GM21825 (cell line): ENCODE results near the gene AFP.
"Not testable (repeated sequence)": the region's sequence is repeated elsewhere in the genome, so short reads cannot be mapped to it uniquely, and the experiment has no call there.

Experiments
- ATAC-seq: cut with Tn5 transposase; IDR thresholded peaks from one replicate; pipeline ENCODE4 v1.9.1; 2021; ENCODE audit warnings: mild to moderate bottlenecking, moderate library complexity; ENCODE audit not compliant: unreplicated experiment

Gene AFP

DNA sequence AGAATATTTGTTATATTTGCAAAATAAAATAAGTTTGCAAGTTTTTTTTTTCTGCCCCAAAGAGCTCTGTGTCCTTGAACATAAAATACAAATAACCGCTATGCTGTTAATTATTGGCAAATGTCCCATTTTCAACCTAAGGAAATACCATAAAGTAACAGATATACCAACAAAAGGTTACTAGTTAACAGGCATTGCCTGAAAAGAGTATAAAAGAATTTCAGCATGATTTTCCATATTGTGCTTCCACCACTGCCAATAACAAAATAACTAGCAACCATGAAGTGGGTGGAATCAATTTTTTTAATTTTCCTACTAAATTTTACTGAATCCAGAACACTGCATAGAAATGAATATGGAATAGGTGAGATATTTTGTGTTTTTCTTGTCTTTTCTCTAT lies at the start of gene AFP:
Gene AFP (plus strand): TSS at position 238 of the 400 bp plus-strand sequence. CDS start 42 bp downstream, at position 280.
- ATAC-seq: no peak

DNA sequence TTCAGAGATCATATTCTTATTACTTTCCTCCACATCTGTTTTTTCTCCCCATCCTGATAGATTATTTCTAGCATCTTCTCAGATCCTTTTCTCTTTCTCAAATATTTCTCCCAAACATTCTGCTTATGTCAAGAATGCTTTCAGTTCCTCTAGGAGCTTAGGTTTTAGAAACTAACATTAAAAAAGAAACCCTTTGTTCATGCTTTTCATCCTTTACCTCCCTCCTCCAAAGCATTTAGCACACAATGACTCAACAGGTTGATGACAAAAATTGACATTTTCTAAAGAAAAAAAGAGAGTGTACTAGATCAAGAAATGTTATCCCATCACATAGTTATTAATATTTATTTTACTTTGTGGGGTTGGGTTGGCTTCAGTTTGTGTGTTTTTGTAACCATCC lies 48.5 kb upstream of the AFP start:
- no peak for ATAC-seq

DNA sequence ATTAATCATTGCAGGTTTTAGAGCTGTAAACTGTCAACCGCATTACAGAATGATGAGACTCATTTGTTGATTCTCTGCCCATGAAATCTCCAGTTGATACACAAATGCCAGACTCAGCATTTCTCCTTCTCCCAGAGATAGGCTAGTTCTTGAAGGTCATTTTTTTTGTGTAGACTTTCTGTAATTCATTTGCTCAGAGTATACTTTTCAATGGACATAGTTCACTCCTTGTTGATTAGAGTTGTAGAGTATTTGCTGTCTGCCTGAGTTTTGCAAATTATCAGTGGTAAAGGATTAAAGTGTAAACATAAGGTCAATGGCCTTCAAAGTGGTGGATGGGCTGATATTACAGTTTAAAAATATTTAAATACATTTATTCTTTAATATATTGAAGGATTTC lies 47.1 kb upstream of the AFP start:
- ATAC-seq: no peak

DNA sequence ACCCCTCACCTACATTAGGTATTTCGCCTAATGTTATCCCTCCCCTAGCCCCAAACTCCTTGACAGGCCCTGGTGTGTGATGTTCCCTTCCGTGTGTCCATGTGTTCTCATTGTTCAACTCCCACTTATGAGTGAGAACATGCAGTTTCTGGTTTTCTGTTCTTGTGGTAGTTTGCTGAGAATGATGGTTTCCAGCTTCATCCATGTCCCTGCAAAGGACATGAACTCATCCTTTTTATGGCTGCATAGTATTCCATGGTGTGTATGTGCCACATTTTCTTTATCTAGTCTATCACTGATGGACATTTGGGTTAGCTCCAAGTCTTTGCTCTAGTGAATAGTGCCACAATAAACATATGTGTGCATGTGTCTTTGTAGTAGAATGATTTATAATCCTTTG lies 46.4 kb upstream of the AFP start:
- ATAC-seq: not testable (repeated sequence)

DNA sequence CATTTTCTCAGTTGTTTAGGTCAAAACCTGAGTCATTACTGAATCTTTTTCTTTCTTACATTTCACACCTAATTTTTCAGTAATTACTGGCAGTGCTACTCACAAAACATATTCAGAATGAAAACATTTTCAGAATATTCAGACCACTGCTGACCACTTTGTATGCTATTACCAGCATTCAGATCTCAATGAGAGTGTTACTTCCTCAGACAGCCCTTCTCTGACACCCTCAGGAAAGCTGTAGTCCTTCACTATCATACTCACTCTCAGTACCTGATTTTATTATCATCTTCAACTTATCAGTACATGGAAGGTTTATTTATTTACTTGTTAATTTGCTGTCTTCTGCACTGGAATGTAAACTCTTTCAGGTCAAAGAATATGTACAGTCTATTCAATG lies 44.2 kb upstream of the AFP start:
- ATAC-seq: no peak

DNA sequence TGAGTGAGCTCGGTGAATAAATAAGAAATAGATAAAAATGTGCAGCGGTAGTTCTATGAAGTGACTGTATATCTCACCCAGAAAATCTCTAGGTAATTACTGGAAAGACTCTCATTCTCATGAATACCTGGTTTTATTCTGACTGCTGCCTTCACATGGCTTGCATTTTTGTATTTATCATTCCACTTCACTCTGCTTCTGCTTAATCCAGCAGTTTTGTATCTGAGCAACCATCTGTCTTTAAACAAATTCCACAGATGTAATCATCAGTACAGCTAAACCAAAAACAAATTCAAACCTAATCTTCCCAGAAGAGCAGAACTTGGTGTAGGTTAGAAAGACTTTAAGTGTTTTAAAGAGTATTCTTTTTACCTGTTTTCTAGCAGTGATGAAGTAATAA lies 43.1 kb upstream of the AFP start:
- no peak for ATAC-seq

DNA sequence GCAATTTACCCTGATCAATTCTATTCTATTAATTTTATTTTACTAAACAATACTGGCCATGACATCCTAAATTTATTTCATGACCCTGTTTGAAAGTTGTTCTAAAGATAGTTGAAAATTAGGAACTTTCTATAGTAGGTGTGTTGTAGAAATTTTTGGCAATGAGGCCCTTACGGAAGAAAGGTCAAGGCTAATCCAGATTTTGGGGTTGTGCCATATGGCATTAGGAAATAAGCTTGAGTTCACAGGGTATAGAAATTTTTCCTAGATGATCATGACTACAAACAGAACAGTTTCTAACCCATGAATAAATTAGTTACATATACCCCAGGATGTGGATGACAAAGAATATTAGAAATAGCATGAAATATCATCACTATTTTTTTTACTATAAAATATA lies 39.7 kb upstream of the AFP start:
- ATAC-seq: no peak

DNA sequence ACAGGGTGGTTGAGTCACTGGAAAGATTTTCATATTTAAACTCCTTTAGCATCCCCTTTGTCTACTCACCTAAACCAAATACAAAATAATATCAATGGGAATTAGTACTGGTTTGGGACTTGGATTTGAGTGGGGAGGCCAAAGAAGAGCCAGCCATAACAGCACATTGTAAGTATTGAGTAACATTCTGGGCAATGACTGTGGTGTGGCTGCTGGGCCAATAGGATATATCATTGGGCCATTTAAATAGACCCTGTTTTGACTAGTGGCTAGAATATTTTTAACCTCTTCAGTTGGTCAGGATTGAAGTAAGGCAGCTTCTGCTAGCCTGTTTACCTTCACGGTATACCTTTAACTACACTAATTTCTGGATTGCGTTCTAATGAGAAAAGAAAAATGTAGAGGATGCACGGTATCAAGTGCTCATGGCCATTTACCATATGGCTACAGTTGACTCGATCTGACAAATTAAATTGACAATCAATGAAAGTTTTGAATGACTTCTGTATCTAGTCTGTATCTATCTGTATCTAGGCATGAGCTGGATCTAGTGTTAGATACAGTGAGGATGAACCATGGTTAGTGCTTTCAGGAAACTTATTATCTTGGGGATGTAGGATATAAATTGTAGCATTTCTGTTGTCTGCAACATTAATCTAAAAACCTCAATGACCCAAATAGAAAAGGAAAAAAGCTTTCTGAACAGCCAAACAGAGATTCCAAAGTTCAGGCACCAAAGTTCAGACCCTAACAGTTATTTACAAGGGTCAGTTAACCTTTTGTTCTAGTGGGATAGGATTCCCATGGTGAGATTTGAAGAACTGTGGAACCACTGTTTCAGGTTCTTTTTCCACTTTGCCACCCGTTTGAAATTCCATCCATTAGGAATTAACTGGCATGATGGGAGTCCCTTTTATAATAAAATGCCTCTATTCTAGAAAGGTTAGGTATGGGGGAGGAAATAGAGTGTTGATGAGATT lies 38.7 kb upstream of the AFP start:
- no peak for ATAC-seq

DNA sequence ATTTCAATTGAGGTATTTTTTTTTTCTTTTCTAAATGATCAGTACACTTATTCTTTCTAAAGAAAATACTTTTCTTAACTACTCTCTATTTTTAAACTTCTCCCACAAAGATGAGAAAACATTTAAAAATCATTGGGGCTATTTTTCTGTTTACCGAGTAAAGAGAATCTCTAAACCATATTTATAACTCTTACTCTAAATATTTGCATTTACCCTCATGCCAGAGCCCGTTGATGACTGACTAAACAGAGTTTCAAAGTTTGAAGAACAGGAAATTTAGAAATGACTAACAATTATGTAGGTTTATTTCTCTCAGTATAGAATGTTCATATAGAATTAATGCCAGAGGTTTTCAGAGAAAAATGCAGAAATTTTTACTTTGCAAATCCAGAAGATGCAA lies 34.6 kb upstream of the AFP start:
- no peak for ATAC-seq

DNA sequence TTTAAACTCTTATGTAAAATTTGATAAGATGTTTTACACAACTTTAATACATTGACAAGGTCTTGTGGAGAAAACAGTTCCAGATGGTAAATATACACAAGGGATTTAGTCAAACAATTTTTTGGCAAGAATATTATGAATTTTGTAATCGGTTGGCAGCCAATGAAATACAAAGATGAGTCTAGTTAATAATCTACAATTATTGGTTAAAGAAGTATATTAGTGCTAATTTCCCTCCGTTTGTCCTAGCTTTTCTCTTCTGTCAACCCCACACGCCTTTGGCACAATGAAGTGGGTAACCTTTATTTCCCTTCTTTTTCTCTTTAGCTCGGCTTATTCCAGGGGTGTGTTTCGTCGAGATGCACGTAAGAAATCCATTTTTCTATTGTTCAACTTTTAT lies 32.0 kb upstream of the AFP start, which contains the start of gene ALB:
Gene ALB (plus strand): TSS at position 246 of the 400 bp plus-strand sequence. CDS start 41 bp downstream, at position 287.
- no peak for ATAC-seq

DNA sequence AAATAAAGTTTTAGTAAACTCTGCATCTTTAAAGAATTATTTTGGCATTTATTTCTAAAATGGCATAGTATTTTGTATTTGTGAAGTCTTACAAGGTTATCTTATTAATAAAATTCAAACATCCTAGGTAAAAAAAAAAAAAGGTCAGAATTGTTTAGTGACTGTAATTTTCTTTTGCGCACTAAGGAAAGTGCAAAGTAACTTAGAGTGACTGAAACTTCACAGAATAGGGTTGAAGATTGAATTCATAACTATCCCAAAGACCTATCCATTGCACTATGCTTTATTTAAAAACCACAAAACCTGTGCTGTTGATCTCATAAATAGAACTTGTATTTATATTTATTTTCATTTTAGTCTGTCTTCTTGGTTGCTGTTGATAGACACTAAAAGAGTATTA lies 31.6 kb upstream of the AFP start:
- ATAC-seq: no peak

DNA sequence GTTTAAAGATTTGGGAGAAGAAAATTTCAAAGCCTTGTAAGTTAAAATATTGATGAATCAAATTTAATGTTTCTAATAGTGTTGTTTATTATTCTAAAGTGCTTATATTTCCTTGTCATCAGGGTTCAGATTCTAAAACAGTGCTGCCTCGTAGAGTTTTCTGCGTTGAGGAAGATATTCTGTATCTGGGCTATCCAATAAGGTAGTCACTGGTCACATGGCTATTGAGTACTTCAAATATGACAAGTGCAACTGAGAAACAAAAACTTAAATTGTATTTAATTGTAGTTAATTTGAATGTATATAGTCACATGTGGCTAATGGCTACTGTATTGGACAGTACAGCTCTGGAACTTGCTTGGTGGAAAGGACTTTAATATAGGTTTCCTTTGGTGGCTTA lies 30.9 kb upstream of the AFP start:
- ATAC-seq: no peak

DNA sequence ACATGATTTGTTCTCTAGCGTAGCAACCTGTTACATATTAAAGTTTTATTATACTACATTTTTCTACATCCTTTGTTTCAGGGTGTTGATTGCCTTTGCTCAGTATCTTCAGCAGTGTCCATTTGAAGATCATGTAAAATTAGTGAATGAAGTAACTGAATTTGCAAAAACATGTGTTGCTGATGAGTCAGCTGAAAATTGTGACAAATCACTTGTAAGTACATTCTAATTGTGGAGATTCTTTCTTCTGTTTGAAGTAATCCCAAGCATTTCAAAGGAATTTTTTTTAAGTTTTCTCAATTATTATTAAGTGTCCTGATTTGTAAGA lies 29.5 kb upstream of the AFP start:
- no peak for ATAC-seq

DNA sequence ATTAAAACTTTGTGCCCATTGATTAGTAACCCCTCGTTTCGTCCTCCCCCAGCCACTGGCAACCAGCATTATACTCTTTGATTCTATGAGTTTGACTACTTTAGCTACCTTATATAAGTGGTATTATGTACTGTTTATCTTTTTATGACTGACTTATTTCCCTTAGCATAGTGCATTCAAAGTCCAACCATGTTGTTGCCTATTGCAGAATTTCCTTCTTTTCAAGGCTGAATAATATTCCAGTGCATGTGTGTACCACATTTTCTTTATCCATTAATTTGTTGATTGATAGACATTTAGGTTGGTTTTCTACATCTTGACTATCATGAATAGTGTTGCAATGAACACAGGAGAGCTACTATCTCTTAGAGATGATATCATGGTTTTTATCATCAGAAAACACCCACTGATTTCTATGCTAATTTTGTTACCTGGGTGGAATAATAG lies 28.8 kb upstream of the AFP start:
- no peak for ATAC-seq

DNA sequence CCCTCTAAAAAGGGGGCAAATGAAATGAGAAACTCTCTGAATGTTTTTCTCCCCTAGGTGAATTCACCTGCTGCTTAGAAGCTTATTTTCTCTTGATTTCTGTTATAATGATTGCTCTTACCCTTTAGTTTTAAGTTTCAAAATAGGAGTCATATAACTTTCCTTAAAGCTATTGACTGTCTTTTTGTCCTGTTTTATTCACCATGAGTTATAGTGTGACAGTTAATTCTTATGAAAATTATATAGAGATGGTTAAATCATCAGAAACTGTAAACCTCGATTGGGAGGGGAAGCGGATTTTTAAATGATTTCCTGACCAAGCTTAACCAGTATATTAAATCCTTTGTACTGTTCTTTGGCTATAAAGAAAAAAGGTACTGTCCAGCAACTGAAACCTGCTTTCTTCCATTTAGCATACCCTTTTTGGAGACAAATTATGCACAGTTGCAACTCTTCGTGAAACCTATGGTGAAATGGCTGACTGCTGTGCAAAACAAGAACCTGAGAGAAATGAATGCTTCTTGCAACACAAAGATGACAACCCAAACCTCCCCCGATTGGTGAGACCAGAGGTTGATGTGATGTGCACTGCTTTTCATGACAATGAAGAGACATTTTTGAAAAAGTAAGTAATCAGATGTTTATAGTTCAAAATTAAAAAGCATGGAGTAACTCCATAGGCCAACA lies 27.7 kb upstream of the AFP start:
- no peak for ATAC-seq

DNA sequence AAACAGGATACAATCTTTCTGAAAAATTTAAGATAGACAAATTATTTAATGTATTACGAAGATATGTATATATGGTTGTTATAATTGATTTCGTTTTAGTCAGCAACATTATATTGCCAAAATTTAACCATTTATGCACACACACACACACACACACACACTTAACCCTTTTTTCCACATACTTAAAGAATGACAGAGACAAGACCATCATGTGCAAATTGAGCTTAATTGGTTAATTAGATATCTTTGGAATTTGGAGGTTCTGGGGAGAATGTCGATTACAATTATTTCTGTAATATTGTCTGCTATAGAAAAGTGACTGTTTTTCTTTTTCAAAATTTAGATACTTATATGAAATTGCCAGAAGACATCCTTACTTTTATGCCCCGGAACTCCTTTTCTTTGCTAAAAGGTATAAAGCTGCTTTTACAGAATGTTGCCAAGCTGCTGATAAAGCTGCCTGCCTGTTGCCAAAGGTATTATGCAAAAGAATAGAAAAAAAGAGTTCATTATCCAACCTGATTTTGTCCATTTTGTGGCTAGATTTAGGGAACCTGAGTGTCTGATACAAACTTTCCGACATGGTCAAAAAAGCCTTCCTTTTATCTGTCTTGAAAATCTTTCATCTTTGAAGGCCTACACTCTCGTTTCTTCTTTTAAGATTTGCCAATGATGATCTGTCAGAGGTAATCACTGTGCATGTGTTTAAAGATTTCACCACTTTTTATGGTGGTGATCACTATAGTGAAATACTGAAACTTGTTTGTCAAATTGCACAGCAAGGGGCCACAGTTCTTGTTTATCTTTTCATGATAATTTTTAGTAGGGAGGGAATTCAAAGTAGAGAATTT lies 26.8 kb upstream of the AFP start:
- no peak for ATAC-seq

DNA sequence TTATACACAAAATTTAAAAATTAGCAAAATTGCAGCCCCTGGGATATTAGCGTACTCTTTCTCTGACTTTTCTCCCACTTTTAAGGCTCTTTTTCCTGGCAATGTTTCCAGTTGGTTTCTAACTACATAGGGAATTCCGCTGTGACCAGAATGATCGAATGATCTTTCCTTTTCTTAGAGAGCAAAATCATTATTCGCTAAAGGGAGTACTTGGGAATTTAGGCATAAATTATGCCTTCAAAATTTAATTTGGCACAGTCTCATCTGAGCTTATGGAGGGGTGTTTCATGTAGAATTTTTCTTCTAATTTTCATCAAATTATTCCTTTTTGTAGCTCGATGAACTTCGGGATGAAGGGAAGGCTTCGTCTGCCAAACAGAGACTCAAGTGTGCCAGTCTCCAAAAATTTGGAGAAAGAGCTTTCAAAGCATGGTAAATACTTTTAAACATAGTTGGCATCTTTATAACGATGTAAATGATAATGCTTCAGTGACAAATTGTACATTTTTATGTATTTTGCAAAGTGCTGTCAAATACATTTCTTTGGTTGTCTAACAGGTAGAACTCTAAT lies 26.0 kb upstream of the AFP start:
- ATAC-seq: no peak

DNA sequence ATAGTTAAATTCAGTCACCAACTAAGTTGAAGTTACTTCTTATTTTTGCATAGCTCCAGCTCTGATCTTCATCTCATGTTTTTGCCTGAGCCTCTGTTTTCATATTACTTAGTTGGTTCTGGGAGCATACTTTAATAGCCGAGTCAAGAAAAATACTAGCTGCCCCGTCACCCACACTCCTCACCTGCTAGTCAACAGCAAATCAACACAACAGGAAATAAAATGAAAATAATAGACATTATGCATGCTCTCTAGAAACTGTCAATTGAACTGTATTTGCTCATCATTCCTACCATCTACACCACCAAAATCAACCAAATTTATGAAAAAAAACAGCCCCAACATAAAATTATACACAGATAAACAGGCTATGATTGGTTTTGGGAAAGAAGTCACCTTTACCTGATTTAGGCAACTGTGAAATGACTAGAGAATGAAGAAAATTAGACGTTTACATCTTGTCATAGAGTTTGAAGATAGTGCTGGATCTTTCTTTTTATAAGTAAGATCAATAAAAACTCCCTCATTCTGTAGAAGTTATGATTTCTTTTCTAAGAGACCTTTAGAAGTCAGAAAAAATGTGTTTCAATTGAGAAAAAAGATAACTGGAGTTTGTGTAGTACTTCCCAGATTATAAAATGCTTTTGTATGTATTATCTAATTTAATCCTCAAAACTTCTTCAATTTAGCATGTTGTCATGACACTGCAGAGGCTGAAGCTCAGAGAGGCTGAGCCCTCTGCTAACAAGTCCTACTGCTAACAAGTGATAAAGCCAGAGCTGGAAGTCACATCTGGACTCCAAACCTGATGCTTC lies 24.9 kb upstream of the AFP start:
- no peak for ATAC-seq

DNA sequence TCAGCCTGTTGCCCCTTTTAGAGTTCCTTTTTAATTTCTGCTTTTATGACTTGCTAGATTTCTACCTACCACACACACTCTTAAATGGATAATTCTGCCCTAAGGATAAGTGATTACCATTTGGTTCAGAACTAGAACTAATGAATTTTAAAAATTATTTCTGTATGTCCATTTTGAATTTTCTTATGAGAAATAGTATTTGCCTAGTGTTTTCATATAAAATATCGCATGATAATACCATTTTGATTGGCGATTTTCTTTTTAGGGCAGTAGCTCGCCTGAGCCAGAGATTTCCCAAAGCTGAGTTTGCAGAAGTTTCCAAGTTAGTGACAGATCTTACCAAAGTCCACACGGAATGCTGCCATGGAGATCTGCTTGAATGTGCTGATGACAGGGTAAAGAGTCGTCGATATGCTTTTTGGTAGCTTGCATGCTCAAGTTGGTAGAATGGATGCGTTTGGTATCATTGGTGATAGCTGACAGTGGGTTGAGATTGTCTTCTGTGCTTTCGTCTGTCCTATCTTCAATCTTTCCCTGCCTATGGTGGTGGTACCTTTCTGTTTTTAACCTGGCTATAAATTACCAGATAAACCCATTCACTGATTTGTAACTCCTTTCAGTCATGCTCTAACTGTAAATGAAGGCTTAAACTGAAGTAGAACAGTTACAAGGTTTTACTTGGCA lies 24.1 kb upstream of the AFP start:
- ATAC-seq: no peak
